Measurements from ENCODE around the gene NOP58. TPM values are rescaled to one million over a fixed set of nuclear protein-coding genes. Genes with fewer than 3 reads are reported as not detected.
"Not testable (repeated sequence)": the region's sequence is repeated elsewhere in the genome, so short reads cannot be mapped to it uniquely, and the experiment has no call there.

The NOP58 gene
- total RNA-seq, result 10 to 100 TPM; 18.6 to 93.3 (median 53.6) TPM

- Histone ChIP-seq H3K27me3 (no peaks in the 10 kb centered on the region), H3K27ac (peak within 1 kb of the TSS; percentile 94 to 96 (median 95)), H3K36me3 (no peaks in the 10 kb centered on the region), H3K9me3 (no peaks in the 10 kb centered on the region), H3K4me1 (peaks cover 0 to 34% (median 3%) of the 10 kb centered on the region in 4 donors), H3K4me3 (peak within 1 kb of the TSS; percentile 69 to 91 (median 86))
- TF ChIP-seq POLR2A (IDR thresholded peaks at IDR 0.05) (peak; percentile 93 to 97), CTCF (IDR thresholded peaks at IDR 0.05) (no peak)
- DNase-seq, result peak; percentile 91 to 96 (median 93)
Observed at GRCh38 chr2:202265467-202266277, at the start of gene NOP58. Gene NOP58 (plus strand): TSS chr2:202265763. CDS start chr2:202265942, 179 bp downstream.

- no peak for DNase-seq
- H3K27ac ChIP-seq, result no peak overlapping the region
- TF ChIP-seq CTCF (IDR thresholded peaks at IDR 0.05) (no peak), POLR2A (IDR thresholded peaks at IDR 0.05) (no peak)
- no peaks in the 10 kb centered on the region for H3K27me3 ChIP-seq
- H3K9me3 ChIP-seq, result no peaks in the 10 kb centered on the region
- peaks cover 0 to 25% (median 0%) of the 10 kb centered on the region in 3 donors for H3K36me3 ChIP-seq
- H3K4me3 ChIP-seq, result no peak overlapping the region
- no peaks in the 10 kb centered on the region for H3K4me1 ChIP-seq
Observed at GRCh38 chr2:202221873-202222272, 43.7 kb upstream of the NOP58 start.

- H3K4me3 ChIP-seq, result peak overlapping the region; percentile 64 to 87 (median 76)
- peak overlapping the region; percentile 83 to 87 (median 86) for H3K27ac ChIP-seq
- peaks cover 0 to 14% (median 6%) of the 10 kb centered on the region in 4 donors for H3K4me1 ChIP-seq
- no peaks in the 10 kb centered on the region for H3K27me3 ChIP-seq
- TF ChIP-seq CTCF (IDR thresholded peaks at IDR 0.05) (no peak), POLR2A (IDR thresholded peaks at IDR 0.05) (no peak)
- H3K36me3 ChIP-seq, result no peaks in the 10 kb centered on the region
- peak; percentile 19 to 62 (median 49) for DNase-seq
- no peaks in the 10 kb centered on the region for H3K9me3 ChIP-seq
Observed at GRCh38 chr2:202237787-202238233, 27.8 kb upstream of the NOP58 start.

GRCh38 chr2:202238234-202239197, 27.0 kb upstream of the NOP58 start, which contains the start of gene SUMO1:
Gene SUMO1 (minus strand): TSS chr2:202238597. CDS start chr2:202238451, 146 bp downstream.
- H3K27ac ChIP-seq, result peak within 1 kb of the TSS; percentile 83 to 87 (median 86)
- H3K4me1 ChIP-seq, result peaks cover 0 to 14% (median 6%) of the 10 kb centered on the region in 4 donors
- TF ChIP-seq POLR2A (IDR thresholded peaks at IDR 0.05) (peak in 1 of 2 donors; percentile 40), CTCF (IDR thresholded peaks at IDR 0.05) (no peak)
- DNase-seq, result peak; percentile 91 to 96 (median 92)
- H3K9me3 ChIP-seq, result no peaks in the 10 kb centered on the region
- no peaks in the 10 kb centered on the region for H3K36me3 ChIP-seq
- H3K27me3 ChIP-seq, result no peaks in the 10 kb centered on the region
- H3K4me3 ChIP-seq, result peak within 1 kb of the TSS; percentile 64 to 87 (median 76)

- H3K27me3 ChIP-seq, H3K27ac ChIP-seq, DNase-seq, H3K4me3 ChIP-seq, H3K9me3 ChIP-seq, H3K4me1 ChIP-seq, H3K36me3 ChIP-seq: not testable (repeated sequence)
Observed at GRCh38 chr2:202247710-202248109, 17.9 kb upstream of the NOP58 start.
